ENCODE data around the gene GREB1L. TPM values are rescaled to one million over a fixed set of nuclear protein-coding genes. Genes with fewer than 3 reads are reported as not detected.

GREB1L gene
- total and polyA plus RNA-seq, 2 donors (not counting 1 experiment from before 2014, with no cell fraction given), result 0.33 to 0.41 TPM

- no peaks in the 10 kb centered on the region for H3K36me3 ChIP-seq (ENCODE audit: control insufficient read depth, insufficient read depth, low read length)
- no peak overlapping the region for H3K9ac ChIP-seq (ENCODE audit: insufficient read depth, low read length)
- H3K4me2 ChIP-seq (ENCODE audit: extremely low read depth, insufficient read depth, low read length), result no peak overlapping the region
- H3K27ac ChIP-seq (ENCODE audit: insufficient read depth, low read length), result no peak overlapping the region
- no peak for DNase-seq (ENCODE audit: low read depth in 2 of 2)
- H3K9me3 ChIP-seq (ENCODE audit: control insufficient read depth, insufficient read depth, low read depth, low read length), result no peaks in the 10 kb centered on the region
- no peak overlapping the region for H2AFZ ChIP-seq (ENCODE audit: low read length)
- no peaks in the 10 kb centered on the region for H3K27me3 ChIP-seq (ENCODE audit: control insufficient read depth, insufficient read depth, low read length)
- peaks cover 1% of the 10 kb centered on the region for H4K20me1 ChIP-seq (ENCODE audit: control insufficient read depth, extremely low read depth, insufficient read depth, low read length)
- TF ChIP-seq EZH2 (IDR thresholded peaks at IDR 0.05; ENCODE audit: low read length, missing control alignments) (no peak), CTCF (conservative IDR thresholded peaks at IDR 0.05 in 1 of 2, IDR thresholded peaks at IDR 0.05 in 1 of 2; ENCODE audit: low read depth in 1 of 2, low read length in 2 of 2) (no peak)
- H3K4me3 ChIP-seq (replicated peaks in 1 of 4; ENCODE audit: control extremely low read depth in 1 of 4, insufficient read depth in 1 of 4, low read depth in 3 of 4, low read length in 4 of 4), result no peak overlapping the region
- no peaks in the 10 kb centered on the region for H3K4me1 ChIP-seq (ENCODE audit: control insufficient read depth, extremely low read depth, insufficient read depth, low read length)
- no peaks in the 10 kb centered on the region for H3K79me2 ChIP-seq (ENCODE audit: control insufficient read depth, insufficient read depth, low read length)
Measured at GRCh38 chr18:21269349-21269748, 27.3 kb downstream of the GREB1L start.

- no peak overlapping the region for H3K4me2 ChIP-seq (ENCODE audit: extremely low read depth, insufficient read depth, low read length)
- H3K27ac ChIP-seq (ENCODE audit: insufficient read depth, low read length), result no peak overlapping the region
- H4K20me1 ChIP-seq (ENCODE audit: control insufficient read depth, extremely low read depth, insufficient read depth, low read length), result peaks cover 1% of the 10 kb centered on the region
- no peaks in the 10 kb centered on the region for H3K4me1 ChIP-seq (ENCODE audit: control insufficient read depth, extremely low read depth, insufficient read depth, low read length)
- no peaks in the 10 kb centered on the region for H3K27me3 ChIP-seq (ENCODE audit: control insufficient read depth, insufficient read depth, low read length)
- TF ChIP-seq CTCF (conservative IDR thresholded peaks at IDR 0.05 in 1 of 2, IDR thresholded peaks at IDR 0.05 in 1 of 2; ENCODE audit: low read depth in 1 of 2, low read length in 2 of 2) (no peak), EZH2 (IDR thresholded peaks at IDR 0.05; ENCODE audit: low read length, missing control alignments) (no peak)
- H3K9me3 ChIP-seq (ENCODE audit: control insufficient read depth, insufficient read depth, low read depth, low read length), result no peaks in the 10 kb centered on the region
- no peak overlapping the region for H3K9ac ChIP-seq (ENCODE audit: insufficient read depth, low read length)
- no peak overlapping the region for H2AFZ ChIP-seq (ENCODE audit: low read length)
- no peaks in the 10 kb centered on the region for H3K79me2 ChIP-seq (ENCODE audit: control insufficient read depth, insufficient read depth, low read length)
- no peaks in the 10 kb centered on the region for H3K36me3 ChIP-seq (ENCODE audit: control insufficient read depth, insufficient read depth, low read length)
- DNase-seq (ENCODE audit: low read depth in 2 of 2), result peak in 1 of 2 donors; percentile 75
- H3K4me3 ChIP-seq (replicated peaks in 1 of 4; ENCODE audit: control extremely low read depth in 1 of 4, insufficient read depth in 1 of 4, low read depth in 3 of 4, low read length in 4 of 4), result no peak overlapping the region
Measured at GRCh38 chr18:21270453-21270852, 28.4 kb downstream of the GREB1L start.

- no peak overlapping the region for H3K9ac ChIP-seq (ENCODE audit: insufficient read depth, low read length)
- H3K27ac ChIP-seq (ENCODE audit: insufficient read depth, low read length), result no peak overlapping the region
- H3K4me3 ChIP-seq (replicated peaks in 1 of 4; ENCODE audit: control extremely low read depth in 1 of 4, insufficient read depth in 1 of 4, low read depth in 3 of 4, low read length in 4 of 4), result no peak overlapping the region
- no peaks in the 10 kb centered on the region for H3K4me1 ChIP-seq (ENCODE audit: control insufficient read depth, extremely low read depth, insufficient read depth, low read length)
- no peaks in the 10 kb centered on the region for H3K36me3 ChIP-seq (ENCODE audit: control insufficient read depth, insufficient read depth, low read length)
- H3K27me3 ChIP-seq (ENCODE audit: control insufficient read depth, insufficient read depth, low read length), result no peaks in the 10 kb centered on the region
- peaks cover 1% of the 10 kb centered on the region for H4K20me1 ChIP-seq (ENCODE audit: control insufficient read depth, extremely low read depth, insufficient read depth, low read length)
- no peak for DNase-seq (ENCODE audit: low read depth in 2 of 2)
- no peaks in the 10 kb centered on the region for H3K79me2 ChIP-seq (ENCODE audit: control insufficient read depth, insufficient read depth, low read length)
- TF ChIP-seq EZH2 (IDR thresholded peaks at IDR 0.05; ENCODE audit: low read length, missing control alignments), result no peak
- no peaks in the 10 kb centered on the region for H3K9me3 ChIP-seq (ENCODE audit: control insufficient read depth, insufficient read depth, low read depth, low read length)
- H2AFZ ChIP-seq (ENCODE audit: low read length), result no peak overlapping the region
- H3K4me2 ChIP-seq (ENCODE audit: extremely low read depth, insufficient read depth, low read length), result no peak overlapping the region
Measured at GRCh38 chr18:21272016-21272579, 30.1 kb downstream of the GREB1L start.

Measured in fibroblast of lung (primary cell).